A673 (cell line): ENCODE data around the gene KDM4B. TPM values are rescaled to one million over a fixed set of nuclear protein-coding genes. Genes with fewer than 3 reads are reported as not detected.

Source experiments
- BruUV-seq: library from RNA; stranded (reverse); fragments of 400-500 nt; replicated peaks from 2 replicates; lab custom pipeline; 2021; lab: Mats Ljungman, UMichigan
- CTCF ChIA-PET: fragments of 300-600 bp; sonication (Branson Sonifier 250); formaldehyde crosslinking; loops from one replicate; lab custom pipeline; 2022; ENCODE audit warnings: antibody characterized with exemption; lab: Charles Lee
- POLR2A ChIA-PET: fragments of 300-600 bp; sonication (Branson Sonifier 250); formaldehyde crosslinking; loops from one replicate; lab custom pipeline; 2022; ENCODE audit warnings: antibody characterized with exemption; ENCODE audit not compliant: low non-redundant PET; lab: Charles Lee
- DNase-seq: peaks from one replicate; pipeline ENCODE4 v3.0.0-alpha.2; 2015; ENCODE audit warnings: low spot score
- H3K27ac ChIP-seq: fragments of 200-600 bp; sonication (generic); 2 replicates; pipeline ENCODE4 v1.5.1; 2016; ENCODE audit warnings: mixed run types, low read depth, mild to moderate bottlenecking, mixed read lengths, antibody characterized with exemption, low read length; ENCODE audit not compliant: poor library complexity, severe bottlenecking
- H3K27me3 ChIP-seq: fragments of 200-600 bp; sonication (generic); replicated peaks from 2 replicates; pipeline ENCODE4 v1.6.1; 2017; ENCODE audit warnings: mixed run types, low read depth, mild to moderate bottlenecking, mixed read lengths, antibody characterized with exemption, low read length; ENCODE audit not compliant: insufficient read depth, poor library complexity
- H3K36me3 ChIP-seq: fragments of 200-600 bp; sonication (generic); 2 replicates; pipeline ENCODE4 v1.6.1; 2016; ENCODE audit warnings: mixed run types, mild to moderate bottlenecking, mixed read lengths, antibody characterized with exemption, low read length; ENCODE audit not compliant: insufficient read depth, poor library complexity, severe bottlenecking
- H3K4me1 ChIP-seq: fragments of 200-600 bp; sonication (generic); 2 replicates; pipeline ENCODE4 v1.6.1; 2017; ENCODE audit warnings: mixed run types, mild to moderate bottlenecking, mixed read lengths, antibody characterized with exemption, low read length; ENCODE audit not compliant: insufficient read depth, poor library complexity, severe bottlenecking
- H3K4me3 ChIP-seq: fragments of 200-600 bp; sonication (generic); 2 replicates; pipeline ENCODE4 v1.5.1; 2016; ENCODE audit warnings: low read depth, mixed run types, mild to moderate bottlenecking, mixed read lengths, low read length; ENCODE audit not compliant: poor library complexity, severe bottlenecking
- H3K9me3 ChIP-seq: fragments of 200-600 bp; sonication (generic); 2 replicates; pipeline ENCODE4 v1.6.1; 2016; ENCODE audit warnings: mixed run types, low read depth, mild to moderate bottlenecking, mixed read lengths, antibody characterized with exemption, low read length; ENCODE audit not compliant: poor library complexity, severe bottlenecking
- CTCF ChIP-seq: fragments of 300-800, 200-600 bp; sonication (generic); conservative IDR thresholded peaks from 2 replicates; pipeline ENCODE4 v1.5.1; 2017; ENCODE audit warnings: low read depth, mild to moderate bottlenecking, antibody characterized with exemption, low read length, moderate library complexity, mixed read lengths
- EZH2 ChIP-seq: fragments of 200-600 bp; sonication (generic); IDR thresholded peaks from 2 replicates; pipeline ENCODE4 v1.6.1; 2017; ENCODE audit warnings: borderline replicate concordance, low read depth, mild to moderate bottlenecking, mixed read lengths, antibody characterized with exemption, low read length; ENCODE audit not compliant: poor library complexity, severe bottlenecking
- intact Hi-C: fragments of 100-400 bp; cut with micrococcal nuclease; formaldehyde crosslinking; loops from one replicate; pipeline ENCODE4 v1.10.0; 2022; ENCODE audit not compliant: unreplicated experiment
- total RNA-seq: library from RNA; stranded (reverse); gene quantifications from 2 replicates; pipeline ENCODE4 v1.2.3, GENCODE V29; 2021

Gene KDM4B
- total RNA-seq, 1 experiment from 2014 or later = 30.0 TPM

- CTCF ChIA-PET = no interaction called here
- DNase-seq = no peak
- no peak for TF ChIP-seq EZH2
- Histone ChIP-seq H3K36me3 (peaks cover 3% of the 10 kb centered on the region), H3K4me3 (no peak overlapping the region), H3K4me1 (no peaks in the 10 kb centered on the region), H3K27ac (no peak overlapping the region), H3K9me3 (peaks cover 8% of the 10 kb centered on the region), H3K27me3 (no peaks in the 10 kb centered on the region)
- POLR2A ChIA-PET = no interaction called here
- no TSS peak for BruUV-seq
- intact Hi-C loops = no loop called here
Measured at GRCh38 chr19:5059793-5060192, 90.9 kb downstream of the KDM4B start.

- H3K36me3 ChIP-seq = peaks cover 1% of the 10 kb centered on the region
- peaks cover 8% of the 10 kb centered on the region for H3K9me3 ChIP-seq
- no TSS peak for BruUV-seq
- DNase-seq = no peak
- TF ChIP-seq CTCF (no peak), EZH2 (no peak)
- H3K27ac ChIP-seq = no peak overlapping the region
- no peaks in the 10 kb centered on the region for H3K27me3 ChIP-seq
- intact Hi-C loops = no loop called here
- ChIA-PET CTCF (no interaction called here), POLR2A (no interaction called here)
- H3K4me3 ChIP-seq = no peak overlapping the region
- H3K4me1 ChIP-seq = no peaks in the 10 kb centered on the region
Measured at GRCh38 chr19:5062195-5062594, 93.3 kb downstream of the KDM4B start.

- peaks cover 8% of the 10 kb centered on the region for H3K9me3 ChIP-seq
- DNase-seq = no peak
- BruUV-seq = no TSS peak
- H3K4me3 ChIP-seq = no peak overlapping the region
- POLR2A ChIA-PET = no interaction called here
- no peaks in the 10 kb centered on the region for H3K4me1 ChIP-seq
- H3K36me3 ChIP-seq = no peaks in the 10 kb centered on the region
- CTCF ChIA-PET = no interaction called here
- TF ChIP-seq EZH2 (no peak), CTCF (no peak)
- H3K27ac ChIP-seq = no peak overlapping the region
- intact Hi-C loops = no loop called here
- H3K27me3 ChIP-seq = no peaks in the 10 kb centered on the region
Measured at GRCh38 chr19:5062799-5063198, 93.9 kb downstream of the KDM4B start.
